Endometrial microvascular endothelial cells (primary cell): ENCODE results near the gene TUT4. TPM values are rescaled to one million over a fixed set of nuclear protein-coding genes. Genes with fewer than 3 reads are reported as not detected.

Source experiments
- in situ Hi-C: cut with HindIII; loops from 2 replicates; pipeline ENCODE4 v1.10.0; 2017; ENCODE audit warnings: low sequenced_read_pairs, low pct_unique_long_range_greater_than_20kb; ENCODE audit errors: inconsistent ontology term
- total RNA-seq: library from RNA; depleted of rRNA; stranded (reverse); fragments of >200 nt; gene quantifications from one replicate; pipeline ENCODE4 v1.2.3, GENCODE V29; 2015; ENCODE audit errors: inconsistent ontology term

TUT4 gene
- total RNA-seq, 1 donor from 2014 or later, result 33.1 TPM

DNA sequence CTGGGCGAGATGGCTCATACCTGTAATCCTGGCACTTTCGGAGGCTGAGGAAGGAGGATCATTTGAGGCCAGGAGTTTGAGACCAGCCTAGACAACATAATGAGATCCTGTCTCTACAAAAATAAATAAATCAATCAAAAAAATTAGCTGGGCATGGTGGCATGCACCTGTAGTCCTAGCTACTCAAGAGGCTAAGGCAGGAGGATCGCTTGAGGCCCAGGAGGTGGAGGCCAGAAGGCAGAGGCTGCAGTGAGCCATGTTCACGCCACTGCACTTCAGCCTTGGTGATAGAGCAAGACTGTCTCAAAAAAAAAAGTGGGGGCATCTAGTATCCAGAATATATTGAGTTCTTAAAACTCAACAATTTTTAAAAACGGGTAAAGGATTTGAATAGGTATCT lies 6.0 kb downstream of the TUT4 start:
- in situ Hi-C loops, result no loop called here

DNA sequence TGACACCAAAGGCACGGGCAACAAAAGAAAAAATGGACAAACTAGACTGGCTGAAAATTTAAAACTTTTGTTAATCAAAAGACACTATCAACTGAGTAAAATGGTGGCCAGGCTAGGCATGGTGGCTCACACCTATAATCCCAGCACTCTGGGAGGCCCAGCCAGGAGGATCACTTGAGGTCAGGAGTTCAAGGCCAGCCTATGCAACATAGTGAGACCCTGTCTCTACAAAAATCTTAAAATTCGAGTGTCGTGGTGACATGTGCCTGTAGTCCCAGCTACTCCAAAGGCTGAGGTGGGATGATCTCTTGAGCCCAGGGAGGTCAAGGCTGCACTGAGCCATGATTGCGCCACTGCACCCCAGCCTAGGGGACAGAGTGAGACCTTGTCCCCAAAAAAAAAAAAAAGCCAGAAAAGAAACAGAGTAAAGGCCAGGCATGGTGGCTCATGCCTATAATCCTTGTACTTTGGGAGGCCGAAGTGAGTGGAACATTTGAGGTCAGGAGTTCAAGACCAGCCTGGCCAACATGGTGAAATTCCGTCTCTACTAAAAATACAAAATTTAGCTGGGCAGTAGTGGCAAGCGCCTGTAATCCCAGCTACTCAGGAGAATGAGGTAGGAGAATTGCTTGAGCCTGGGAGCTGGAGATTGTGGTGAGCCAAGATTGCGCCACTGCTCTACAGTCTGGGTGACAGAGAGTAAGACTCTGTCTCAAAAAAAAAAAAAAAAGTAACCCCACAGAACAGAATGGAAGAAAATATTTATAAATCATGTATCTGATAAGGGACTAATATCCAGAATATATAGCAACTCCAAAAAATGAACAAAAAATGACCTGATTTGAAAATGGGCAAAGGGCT lies 8.0 kb downstream of the TUT4 start:
- in situ Hi-C loops, result no loop called here

DNA sequence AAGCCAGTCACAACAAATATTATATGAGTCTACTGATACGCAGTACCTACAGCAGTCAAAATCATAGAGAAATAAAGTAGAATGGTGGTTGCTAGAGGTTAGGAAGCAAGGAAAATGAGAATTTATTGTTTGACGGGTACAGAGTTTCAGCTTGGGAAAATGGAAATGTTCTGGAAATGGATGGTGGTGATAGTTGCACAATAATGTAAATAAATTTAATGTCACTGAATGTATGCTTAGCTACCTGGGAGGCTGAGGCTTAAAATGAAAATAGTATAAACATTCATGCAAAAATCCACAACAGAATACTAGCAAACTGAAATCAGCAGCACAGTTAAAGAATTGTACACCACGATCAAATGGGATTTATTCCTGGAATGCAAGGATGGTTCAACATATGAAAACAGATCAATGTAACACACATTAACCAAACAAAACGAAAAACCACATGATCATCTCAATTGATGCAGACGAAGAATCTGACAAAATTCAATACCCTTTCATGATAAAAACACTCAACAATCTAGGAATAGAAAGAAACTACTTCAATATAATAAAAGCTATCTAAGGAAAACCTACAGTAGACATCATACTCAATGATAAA lies 10.7 kb downstream of the TUT4 start:
- in situ Hi-C loops, result no loop called here

DNA sequence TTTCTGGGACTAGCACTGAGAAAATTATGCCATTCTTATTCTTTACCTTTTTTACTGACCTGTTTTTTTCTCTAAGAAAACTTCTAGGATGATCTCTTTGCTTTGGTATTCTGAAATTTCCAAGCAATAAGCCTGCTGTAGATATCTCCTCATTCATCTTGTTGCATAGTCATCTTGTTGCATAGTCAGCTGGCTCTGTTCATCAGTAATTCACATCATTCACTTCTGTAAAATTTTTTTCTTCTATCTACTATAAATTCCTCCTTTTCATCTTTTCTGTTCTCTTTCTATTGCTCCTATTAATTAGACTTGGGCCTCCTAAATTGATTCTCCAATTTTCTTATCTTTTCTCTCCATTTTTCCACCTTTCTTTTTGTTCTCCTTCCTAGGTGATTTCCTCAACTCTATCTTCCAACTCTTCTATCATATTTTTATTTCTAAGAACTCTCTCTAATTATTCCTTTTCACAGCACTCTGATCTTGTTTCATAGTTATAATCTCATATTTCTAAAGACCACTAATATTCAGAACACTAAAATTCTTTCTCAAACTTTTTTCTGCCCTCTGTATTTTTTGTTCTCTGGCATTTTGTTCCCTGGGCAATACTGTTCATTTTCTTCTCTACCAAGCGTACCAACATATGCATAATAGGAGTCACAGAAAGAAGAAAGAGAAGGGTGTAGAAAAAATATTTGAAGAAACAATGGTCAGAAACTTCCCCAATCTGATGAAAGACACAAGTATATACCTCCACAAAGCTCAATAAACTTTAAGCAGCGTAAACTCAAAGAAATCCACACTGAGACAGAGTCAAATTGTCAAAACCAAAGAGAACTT lies 17.7 kb downstream of the TUT4 start:
- in situ Hi-C loops, result no loop called here

DNA sequence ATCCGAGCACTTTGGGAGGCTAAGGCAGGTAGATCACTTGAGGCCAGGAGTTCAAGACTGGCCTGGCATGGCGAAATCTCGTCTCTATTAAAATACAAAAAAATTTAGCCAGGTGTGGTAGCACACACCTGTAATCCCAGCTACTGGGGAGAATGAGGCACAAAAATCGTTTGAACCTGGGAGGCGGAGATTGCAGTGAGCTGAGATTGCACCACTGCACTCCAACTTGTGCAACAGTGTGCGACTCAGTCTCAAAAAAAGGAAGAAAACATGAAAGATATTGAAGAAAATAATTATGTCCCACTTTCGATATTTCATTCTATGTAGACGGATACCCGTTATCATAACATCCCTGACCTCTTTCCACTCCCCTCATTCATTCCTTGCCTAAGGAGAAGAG lies 19.2 kb downstream of the TUT4 start:
- in situ Hi-C loops, result no loop called here

DNA sequence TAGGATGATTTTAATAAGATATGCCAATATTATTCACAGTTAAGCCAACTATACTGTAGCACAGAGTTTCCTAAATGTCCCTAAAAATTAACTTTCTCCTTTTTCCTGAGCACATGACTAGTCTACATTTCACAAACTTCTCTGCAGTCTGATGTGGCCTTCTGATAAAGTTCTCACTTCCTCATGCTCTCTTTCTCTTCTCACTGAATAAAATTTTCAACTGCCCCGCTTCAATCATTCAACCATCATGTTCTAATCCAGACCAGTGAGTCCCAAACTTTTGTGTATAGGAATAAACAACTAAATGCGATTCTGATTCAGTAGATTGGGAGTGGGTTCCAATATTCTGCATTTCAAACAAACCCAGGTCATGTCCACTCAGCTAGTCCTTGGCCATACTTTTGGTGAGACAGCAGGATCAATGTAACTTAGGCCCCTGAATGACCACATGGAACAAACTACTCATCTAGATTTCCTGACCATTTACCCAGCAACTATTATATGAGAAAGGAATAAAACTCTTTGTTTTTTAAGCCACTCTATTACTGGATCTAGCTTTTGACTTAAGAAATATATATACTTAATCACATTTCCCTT lies 20.1 kb downstream of the TUT4 start:
- in situ Hi-C loops, result no loop called here

DNA sequence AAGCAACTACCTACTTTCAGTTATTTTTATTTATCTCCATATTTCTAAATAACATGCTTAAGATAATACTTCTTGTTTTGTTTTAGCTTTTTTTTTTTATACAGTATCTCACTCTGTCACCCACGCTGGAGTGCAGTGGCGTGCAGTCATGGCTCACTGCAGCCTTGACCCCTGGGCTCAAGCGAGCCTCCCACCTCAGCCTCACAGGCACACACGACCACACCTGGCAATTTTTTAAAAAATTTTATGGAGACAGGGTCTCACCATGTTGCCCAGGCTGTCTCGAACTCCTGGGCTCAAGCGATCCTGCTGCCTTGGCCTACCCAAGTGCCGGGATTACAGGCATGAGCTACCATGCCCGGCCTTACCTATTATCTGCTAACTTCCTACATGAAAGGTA lies 20.6 kb downstream of the TUT4 start:
- in situ Hi-C loops, result no loop called here

DNA sequence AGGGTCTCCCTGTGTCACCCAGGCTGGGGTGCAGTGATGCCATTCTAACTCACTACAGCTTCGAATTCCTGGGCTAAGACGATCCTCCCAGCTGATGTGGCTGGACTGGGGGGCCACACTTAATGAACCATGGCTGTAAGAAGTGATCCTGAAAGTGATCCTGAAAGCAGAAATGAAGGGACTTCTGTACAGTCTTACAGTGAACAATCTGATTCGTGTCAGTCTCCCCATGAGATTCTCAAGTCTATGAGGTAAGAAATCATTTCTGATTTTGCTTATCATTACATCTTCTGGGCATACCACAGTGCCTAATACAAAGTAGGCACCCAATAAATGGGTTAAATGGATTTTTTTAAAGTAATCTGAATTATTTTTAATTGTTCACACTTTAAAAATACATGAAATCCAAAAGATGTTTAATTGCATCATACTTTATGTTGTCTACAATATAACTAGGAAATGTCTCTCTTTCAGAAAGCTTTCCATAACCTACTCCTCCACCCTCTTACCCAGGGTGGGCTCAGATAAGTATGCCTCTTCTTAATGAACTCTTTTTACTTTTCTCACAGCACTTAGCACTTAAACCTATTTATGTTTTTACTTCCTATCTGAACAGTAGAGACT lies 21.5 kb downstream of the TUT4 start:
- in situ Hi-C loops, result no loop called here

DNA sequence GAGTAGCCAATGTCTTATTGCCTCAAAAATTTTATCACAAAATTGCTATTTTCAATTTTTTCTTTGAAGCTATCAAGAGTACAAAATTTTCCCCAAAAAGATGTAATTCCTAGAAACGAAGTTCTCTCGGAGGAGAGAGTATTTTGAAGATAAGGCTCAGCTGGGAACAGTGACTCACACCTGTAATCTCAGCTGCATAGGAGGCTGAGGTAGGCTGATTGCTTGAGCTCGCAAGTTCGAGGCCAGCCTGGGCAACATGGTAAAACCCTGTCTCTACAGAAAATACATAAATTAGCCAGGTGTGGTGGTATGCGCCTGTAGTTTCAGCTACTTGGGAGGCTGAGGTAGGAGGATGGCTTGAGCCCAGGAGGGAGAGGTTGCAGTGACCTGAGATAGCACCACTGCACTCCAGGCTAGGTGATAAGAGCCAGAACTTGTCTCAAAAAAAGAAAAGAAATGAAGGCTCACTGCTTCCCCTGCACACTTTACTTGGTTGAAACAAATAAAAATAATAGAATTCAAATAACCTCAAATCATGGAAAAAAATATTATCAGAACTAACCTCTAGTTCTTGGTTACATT lies 22.2 kb downstream of the TUT4 start:
- in situ Hi-C loops, result no loop called here

DNA sequence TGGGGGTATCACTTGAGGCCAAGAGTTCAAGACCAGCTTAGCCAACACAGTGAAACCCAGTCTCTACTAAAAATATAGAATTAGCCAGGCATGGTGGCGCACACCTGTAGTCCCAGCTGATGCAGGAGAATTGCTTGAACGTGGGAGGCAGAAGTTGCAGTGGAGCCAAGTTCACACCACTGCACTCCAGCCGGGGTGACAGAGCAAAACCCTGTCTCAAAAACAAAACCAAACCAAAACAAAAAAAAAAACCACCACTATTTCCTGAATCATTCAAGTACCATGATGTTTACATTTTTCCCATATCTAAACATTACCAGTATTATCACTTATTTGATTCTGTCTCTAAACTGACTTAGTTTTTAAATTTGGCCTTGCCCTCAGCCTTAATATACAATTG lies 29.5 kb downstream of the TUT4 start:
- in situ Hi-C loops, result no loop called here

DNA sequence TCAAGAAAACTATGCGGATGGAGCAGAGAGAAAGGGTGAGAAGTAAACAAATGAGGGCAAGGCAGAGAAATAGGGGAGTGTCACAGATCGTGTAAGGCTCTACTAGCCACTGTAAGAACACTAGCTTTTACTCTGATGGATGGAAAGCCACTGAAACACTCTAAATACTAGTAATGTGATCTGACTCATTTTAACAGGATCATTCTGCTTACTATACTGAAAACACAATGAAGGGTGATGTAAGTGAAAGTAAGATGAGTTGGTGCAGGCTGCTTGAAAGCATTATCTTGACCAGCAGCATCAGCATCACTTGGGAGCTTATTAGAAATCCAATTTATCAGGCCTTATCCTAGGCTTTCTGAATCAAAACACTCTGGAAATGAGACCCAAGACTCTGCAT lies 32.7 kb downstream of the TUT4 start:
- in situ Hi-C loops, result no loop called here

DNA sequence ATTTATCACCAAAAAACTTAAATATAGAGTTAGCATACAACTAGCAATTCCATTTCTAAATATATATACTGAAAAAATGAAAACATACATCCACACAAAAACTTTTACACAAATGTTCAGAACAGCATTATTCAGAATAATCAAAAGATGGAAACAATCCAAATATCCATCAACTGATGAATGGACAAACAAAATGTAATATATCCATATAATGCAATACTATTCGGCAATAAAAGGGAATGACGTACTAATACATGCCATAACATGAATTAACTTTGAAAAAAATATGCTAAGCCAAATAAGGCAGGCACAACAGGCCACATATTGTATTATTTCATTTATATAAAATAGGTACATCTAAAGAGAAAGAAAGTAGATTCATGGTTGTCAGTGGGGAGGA lies 33.9 kb downstream of the TUT4 start:
- in situ Hi-C loops, result no loop called here

DNA sequence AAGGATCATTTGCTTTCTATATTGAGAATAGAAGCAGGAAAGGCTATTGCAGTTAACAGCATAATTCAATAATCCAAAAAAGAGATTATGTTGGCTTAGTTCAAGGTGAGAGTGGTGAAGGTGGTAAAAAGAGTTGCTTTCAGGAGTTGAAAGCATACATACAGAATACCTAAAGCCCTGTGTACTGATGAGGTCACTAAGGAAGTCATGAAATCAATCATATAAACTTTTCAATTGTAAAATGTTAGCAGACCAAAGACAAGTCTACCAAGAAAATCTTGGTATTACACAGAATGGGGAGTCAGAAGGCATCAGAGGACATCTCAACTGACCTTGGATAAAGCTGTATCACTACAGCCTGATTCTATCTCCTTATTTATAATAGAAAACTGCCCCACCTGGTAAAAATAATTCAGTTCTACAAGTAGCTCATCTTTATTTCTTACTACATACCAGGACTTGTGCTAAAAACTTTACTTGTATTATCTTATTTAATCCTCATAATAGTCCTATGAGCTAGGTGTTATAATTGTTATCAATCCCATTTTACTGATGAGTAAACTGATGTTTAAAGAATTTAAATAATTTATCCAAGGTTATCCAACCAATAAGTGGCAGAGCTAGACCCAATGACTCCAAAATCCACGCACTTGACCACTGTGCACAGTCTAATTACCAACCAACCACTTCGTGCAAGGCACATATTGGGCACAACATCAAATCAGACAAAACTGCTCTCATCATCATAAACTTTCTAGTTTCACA lies 40.9 kb downstream of the TUT4 start:
- in situ Hi-C loops, result no loop called here

DNA sequence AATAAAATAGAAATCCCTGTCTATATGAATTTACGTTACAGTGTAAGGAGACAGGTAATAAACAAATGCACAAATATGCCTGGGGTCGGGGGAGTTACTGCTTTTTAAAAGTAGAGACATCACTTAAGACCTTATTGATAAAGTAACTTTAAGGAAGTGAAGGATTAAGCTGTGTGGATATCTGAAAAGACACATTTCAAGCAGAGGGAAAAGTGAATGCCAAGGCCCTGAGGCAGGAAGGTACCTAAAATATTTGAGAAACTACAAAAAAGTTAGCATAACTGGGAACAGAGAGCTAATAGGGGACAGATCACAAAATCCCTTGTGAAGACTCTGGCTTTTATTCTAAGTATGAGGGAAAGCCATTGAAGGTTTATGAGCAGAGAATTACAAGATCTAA lies 41.5 kb downstream of the TUT4 start:
- in situ Hi-C loops, result no loop called here

DNA sequence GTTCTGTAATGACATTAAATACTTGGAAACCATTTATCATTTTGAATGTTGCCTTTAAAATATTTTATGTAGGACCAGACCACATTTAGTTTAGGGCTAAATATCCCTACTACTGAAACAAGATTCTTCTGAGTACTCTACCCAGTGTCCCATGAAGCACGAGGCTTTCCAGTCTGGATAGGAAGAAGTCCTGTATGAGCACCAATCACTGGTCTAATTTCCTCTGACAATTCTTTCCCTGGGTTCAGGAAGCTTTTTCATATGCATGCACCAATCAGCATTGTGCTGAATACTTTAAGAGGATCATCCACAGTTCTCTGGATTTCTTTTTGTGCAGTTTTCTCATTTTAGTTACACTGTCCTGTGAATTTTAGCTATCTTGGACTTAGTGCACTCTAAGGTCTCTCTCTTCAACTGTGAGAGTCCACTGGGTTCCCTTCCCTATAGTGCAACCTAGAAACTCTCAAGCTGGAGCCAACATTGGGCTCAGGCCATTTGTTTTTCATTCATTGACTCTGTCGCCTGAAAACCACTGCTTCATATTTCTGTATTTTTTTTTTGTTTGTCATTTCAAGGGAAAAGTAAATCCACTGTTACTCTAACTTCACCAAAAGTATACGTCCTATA lies 45.9 kb downstream of the TUT4 start:
- in situ Hi-C loops, result no loop called here

DNA sequence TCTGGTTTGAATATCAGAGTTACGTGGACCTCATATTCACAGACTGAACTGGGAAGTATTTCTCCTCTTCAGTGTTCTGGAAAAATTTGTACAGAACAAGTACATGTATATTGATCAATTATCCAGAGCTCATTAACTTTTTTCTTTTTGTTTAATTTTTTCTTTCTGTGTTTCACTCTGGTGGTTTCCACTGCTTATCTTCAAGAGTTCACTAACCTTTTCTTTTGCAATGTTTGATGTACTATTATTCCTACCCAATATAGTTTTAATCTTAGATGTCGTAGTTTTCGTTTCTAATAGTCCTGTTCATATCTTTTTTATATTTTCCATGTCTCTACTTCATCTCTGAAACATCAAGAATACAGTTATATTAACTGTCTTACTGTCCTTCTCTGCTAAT lies 46.5 kb downstream of the TUT4 start:
- in situ Hi-C loops, result no loop called here

DNA sequence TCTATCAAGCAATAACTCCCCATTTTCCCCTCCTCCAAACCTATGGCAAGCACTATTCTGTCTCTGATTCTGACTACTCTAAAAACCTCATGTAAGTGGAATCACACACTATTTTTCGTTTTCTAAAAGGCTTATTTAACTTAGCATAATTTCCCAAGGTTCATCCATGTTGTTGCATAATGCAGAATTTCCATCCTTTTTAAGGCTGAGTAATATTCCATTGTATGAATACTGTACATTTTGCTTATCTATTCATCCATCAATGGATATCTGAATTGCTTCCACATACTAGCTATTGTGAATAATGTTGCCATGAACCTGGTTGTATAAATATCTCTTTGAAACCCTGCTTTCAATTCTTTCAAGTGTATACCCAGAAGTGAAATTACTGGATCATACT lies 48.2 kb downstream of the TUT4 start:
- in situ Hi-C loops, result no loop called here

DNA sequence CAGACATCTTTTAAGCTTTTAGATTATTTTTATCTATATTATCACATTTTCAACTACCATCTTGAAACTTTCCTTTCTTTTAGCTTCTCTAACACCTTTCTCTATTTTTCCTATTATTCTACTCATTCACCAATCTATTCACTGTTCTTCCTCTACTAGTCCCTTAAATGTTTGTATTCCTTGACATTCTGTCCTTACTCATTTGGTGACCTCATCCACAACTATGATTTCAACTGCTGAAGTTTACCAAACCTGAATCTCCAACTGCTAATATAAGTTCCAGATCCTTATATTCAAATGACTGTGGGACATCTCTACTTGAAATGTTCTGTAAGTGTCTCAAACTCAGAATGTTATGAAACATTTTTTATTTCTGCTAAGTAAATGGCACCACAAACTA lies 49.2 kb downstream of the TUT4 start:
- in situ Hi-C loops, result no loop called here
